HG02981 (cell line): ENCODE data around the gene TEX13D.

Experiments used
- ATAC-seq: cut with Tn5 transposase; IDR thresholded peaks from one replicate; pipeline ENCODE4 v1.9.1; 2021; ENCODE audit warnings: mild to moderate bottlenecking, moderate library complexity; ENCODE audit not compliant: unreplicated experiment

TEX13D gene

DNA sequence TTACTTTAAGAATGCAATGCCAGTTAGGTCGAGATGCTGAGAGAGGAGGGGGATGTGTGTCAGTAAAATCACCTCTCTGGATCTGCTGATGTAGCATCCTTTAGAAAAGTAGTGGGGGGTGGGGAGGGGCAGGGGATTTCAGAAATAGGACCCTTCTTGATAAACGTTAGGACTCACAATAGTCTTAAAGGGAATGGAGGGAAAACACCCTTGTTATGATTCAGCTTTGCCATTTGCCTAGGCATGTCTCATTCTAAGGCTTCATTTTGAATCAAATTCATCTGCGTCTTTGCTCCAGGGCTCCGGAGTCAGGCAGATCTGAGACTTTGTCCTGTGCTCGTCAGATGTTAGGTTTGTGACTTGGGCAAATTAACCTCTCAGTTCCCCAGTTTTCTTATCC is 14.8 kb downstream of the TEX13D start:
- ATAC-seq: no peak

DNA sequence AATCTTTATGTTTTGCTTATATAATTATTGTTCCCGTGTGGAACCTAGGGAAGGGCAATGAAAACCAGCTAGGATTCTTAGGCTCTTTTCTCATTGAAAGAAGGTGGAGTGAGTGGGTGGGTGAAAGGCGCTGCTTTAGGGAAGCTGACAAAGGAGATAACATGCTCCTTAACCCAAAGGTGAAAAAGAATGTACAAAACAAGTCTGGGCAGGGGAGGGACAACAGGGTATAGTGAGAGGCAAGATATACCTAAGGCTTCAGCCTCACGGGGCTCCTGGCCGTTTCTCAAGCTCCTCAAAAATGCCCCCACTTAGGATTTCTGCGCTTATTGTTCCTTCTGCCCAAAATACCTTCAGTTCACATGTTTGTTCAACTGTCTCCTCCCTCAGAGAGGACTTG is 15.7 kb downstream of the TEX13D start:
- ATAC-seq: no peak

DNA sequence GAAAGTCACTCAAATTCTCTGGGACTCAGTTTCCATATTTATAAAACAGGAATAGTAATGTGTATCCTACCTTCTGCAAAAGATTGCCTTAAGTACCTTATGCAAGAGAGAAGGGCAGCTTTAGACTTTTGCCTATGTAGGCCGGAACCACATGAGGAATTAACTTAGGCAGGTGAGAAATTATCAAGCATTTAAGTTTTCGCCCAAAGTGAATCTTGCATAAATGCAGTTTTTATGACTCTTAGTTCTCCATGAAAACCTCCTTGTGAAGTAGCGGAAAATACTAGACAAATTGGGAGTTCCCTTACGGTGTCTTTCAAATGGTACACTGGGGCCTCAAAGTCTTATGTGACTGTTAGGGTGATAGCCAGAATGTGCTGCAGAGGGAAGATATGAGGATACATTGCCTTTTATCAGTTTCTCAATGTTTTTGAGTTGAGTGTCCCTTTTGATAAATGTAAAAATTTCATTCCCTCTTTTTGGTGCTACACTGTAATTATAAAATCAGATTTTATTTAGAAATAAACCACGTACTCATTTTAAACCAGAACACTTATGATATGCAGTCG is 16.5 kb downstream of the TEX13D start:
- no peak for ATAC-seq

DNA sequence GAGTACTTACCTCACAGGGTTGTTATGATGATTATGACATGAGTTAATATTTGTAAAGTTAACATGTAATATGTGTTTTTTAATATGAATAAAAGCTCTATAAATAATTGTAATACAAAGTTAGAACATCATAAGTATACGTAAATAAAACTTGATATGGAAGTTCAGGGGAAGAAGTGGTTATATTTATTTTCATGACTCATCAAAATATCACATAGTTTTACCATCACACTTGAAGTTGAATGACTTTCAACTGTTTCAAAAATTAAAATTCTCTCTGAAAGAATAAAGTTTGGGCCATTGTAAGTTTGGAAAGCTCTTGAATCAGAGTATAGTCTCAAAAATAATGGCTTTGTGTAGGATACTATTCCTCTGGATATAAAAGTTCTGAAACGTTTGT is 22.2 kb downstream of the TEX13D start:
- no peak for ATAC-seq

DNA sequence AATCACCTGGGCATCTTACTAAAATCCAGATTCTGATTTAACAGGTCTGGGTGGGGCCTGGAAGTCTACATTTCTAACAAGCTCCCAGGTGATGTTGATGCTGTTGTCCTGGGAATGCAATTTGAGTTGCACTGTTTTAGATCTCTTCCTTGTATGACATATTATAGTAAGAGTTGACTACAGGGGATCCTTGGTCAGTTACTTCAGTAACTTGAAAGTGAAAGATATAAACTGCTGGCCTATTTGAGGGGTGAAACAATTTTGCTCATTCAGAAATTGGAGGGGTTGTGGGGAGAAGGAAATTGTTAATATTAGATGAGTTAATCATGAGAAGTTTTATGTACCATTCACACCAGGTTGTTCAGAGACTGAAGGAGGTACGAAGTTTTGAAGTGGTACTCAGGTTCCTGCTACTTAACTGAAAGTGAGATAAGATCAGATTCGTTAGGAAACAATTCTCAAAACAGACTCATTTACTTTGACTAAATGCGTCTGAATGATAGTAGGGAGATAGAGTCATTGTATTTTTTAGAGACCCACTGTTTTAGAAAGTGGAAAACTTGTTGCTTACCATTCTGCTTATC is 26.4 kb downstream of the TEX13D start:
- ATAC-seq: no peak

DNA sequence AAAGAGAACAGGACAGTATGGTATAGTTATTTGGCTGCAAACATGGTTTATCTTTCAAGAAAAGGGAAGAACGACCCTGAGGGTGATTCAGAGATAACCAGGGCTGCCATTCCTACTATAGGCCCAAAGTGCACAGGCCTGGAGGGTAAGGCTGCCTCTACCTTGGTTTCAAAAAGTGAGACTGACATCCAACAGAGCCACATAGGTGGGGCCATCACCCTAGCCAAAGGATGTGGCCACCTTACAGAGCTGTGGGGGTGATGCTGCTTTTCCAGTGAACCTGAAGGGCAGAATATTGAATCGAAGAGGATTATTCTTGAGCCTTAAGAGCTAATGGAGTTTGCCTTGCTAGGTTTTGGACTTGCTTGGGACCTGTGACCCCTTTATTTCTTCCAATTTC is 29.6 kb downstream of the TEX13D start:
- no peak for ATAC-seq

DNA sequence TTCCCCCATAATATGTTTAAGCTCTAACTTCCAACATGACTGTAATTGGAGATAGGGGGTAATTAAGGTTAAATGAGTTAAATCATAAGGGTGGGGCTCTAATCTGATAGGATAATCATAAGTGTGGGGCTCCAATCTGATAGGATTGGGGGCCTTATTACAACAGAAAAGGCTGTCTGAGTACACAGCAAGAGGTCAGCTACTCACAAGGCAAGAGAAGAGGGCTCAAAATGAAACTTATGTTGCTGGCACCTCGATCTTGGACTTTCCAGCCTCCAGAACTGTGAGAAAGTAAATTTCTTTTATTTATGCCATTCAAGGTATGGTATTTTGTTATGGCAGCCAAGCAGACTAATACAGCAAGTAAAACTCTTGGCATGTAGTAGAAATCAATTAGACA is 30.3 kb downstream of the TEX13D start:
- no peak for ATAC-seq

DNA sequence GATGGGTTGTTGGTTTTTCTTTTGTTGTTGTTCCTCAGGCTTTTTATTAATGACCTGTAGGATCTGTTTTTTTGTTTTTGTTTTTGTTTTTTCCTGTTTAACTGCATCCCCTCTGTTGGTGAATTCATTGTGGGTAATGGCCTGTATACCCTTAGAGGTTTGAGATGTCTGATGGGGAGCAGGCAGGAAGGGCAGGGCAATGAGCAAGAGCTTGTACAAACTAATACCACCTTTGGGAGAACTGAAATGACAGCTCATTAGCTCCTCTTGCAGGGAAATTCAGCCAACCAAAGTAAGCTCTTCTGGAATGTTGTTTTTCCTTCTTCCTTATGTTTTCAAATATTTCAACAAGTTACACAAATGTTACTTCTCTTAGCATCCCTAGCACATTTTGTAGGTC is 37.3 kb downstream of the TEX13D start:
- ATAC-seq: no peak

DNA sequence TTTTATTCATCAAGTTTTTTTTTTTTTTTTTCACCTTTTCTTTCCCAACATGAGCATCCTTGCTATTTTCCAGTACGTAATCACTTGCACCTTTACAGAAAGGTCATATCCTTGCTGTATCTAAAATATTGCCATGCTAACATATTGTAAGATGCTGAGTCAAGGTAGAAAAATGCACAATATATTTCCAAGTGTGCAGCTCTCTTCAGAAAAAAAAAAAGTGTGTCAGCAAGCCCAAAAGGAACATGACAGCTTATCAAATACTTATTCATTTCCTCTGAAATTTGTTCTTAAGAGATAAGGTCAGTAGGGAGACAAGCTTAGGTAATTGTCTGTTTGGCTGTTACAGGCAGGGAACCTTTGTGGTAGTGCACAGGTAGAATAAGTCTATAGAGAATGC is 40.9 kb downstream of the TEX13D start:
- no peak for ATAC-seq

DNA sequence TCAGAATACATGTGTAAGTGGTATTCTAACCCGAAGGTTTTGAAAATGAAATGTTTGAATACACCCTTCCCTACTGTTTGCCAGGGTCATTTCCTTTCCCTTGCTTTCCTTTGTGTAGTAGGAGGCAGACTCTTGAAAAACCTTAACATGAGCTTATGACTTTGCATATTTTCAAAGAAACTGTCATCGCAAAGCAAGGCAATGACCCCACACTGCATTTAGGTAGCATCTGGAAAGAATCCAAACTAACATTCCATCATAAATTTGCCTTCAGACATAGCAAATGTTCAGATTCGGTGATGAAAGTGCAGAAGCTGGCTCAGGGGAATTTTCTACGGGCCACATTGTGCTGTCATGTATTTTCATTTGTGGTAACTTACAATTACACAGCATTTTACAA is 46.2 kb downstream of the TEX13D start:
- no peak for ATAC-seq

DNA sequence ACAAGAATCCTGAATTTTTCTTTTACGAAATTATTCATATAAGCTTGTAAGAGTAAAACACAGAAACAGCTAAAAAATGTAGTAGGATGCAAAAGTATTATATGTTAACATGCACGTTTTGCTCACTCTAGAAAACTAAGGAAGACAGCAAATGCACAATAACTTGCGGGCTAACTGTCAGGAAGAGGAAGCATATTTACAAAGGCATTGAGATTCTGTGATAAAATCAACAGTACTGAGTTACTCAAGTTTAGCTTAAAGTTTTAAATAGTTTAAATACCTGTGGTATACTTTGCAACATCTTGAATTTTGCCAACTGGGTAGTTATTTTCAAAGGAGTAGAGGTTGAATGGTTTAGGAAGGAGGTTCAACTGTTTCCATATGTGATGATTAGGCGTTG is 50.9 kb downstream of the TEX13D start:
- ATAC-seq: no peak

DNA sequence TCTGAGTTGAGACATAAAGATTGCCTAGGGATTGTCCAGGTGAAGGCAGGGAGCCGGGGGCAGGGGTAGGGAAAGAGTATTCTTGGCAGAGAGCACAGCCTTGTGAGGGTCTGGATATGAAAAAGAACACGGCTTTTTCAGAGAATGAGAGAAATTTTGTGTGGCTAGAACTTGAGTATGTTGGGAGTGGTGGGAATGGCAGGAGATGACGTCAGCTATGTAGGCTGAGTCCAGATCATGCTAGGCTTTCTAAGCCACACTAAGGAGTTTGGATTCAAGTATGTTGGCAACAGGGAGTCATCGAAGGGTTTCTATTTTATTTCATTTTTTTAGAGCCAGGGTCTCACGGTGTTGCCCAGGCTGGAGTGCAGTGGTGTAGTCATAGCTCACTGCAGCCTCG is 53.9 kb downstream of the TEX13D start:
- no peak for ATAC-seq
